ENCODE results near the gene OBSCN.
"Not testable (repeated sequence)": the region's sequence is repeated elsewhere in the genome, so short reads cannot be mapped to it uniquely, and the experiment has no call there.

Gene OBSCN

GRCh38 chr1:228226141-228226874 lies 18.5 kb downstream of the OBSCN start:
- no peak overlapping the region for H3K27ac ChIP-seq
- TF ChIP-seq ZFX (IDR thresholded peaks at IDR 0.05) (no peak), CTCF (conservative IDR thresholded peaks at IDR 0.05) (no peak)

- no peak; the same call in 1 of the 2 replicates for TF ChIP-seq CTCF (conservative IDR thresholded peaks at IDR 0.05)
- TF ChIP-seq ZFX (IDR thresholded peaks at IDR 0.05) = no peak
- H3K27ac ChIP-seq = no peak overlapping the region
Measured at GRCh38 chr1:228226956-228227791, 19.3 kb downstream of the OBSCN start.

- not testable (repeated sequence) for H3K27ac ChIP-seq
Measured at GRCh38 chr1:228228147-228228546, 20.3 kb downstream of the OBSCN start.

GRCh38 chr1:228228601-228229074 lies 20.8 kb downstream of the OBSCN start:
- no peak for TF ChIP-seq ZFX (IDR thresholded peaks at IDR 0.05)
- no peak for TF ChIP-seq CTCF (conservative IDR thresholded peaks at IDR 0.05)
- H3K27ac ChIP-seq = no peak overlapping the region

GRCh38 chr1:228231189-228231588 lies 23.3 kb downstream of the OBSCN start:
- H3K27ac ChIP-seq = no peak overlapping the region
- TF ChIP-seq ZFX (IDR thresholded peaks at IDR 0.05) = no peak
- TF ChIP-seq CTCF (conservative IDR thresholded peaks at IDR 0.05) = no peak

GRCh38 chr1:228233136-228233535 lies 25.3 kb downstream of the OBSCN start:
- no peak overlapping the region for H3K27ac ChIP-seq
- TF ChIP-seq ZFX (IDR thresholded peaks at IDR 0.05) (no peak), CTCF (conservative IDR thresholded peaks at IDR 0.05) (no peak)

GRCh38 chr1:228234921-228235320 lies 27.1 kb downstream of the OBSCN start:
- TF ChIP-seq CTCF (conservative IDR thresholded peaks at IDR 0.05) (no peak), ZFX (IDR thresholded peaks at IDR 0.05) (no peak)
- H3K27ac ChIP-seq = no peak overlapping the region

Data from C4-2B (cell line).